SK-N-SH (cell line): ENCODE data around the gene PDCD6IP. TPM values are rescaled to one million over a fixed set of nuclear protein-coding genes. Genes with fewer than 3 reads are reported as not detected.

Experiments
- CTCF ChIA-PET: fragments of 300-600, 350-600 bp; formaldehyde crosslinking; extraction: SDS; loops from one replicate; lab custom pipeline; 2021; lab: Yijun Ruan, JAX
- POLR2A ChIA-PET: fragments of 350-600 bp; sonication (Branson Sonifier 250); formaldehyde crosslinking; extraction: SDS; loops from one replicate; lab custom pipeline; 2020; ENCODE audit warnings: antibody characterized with exemption, inconsistent platforms; lab: Yijun Ruan, JAX
- DNase-seq: peaks from one replicate; pipeline ENCODE4 v3.0.0; 2012
- H2AFZ ChIP-seq: fragments of 200-600 bp; sonication (generic); 2 replicates; pipeline ENCODE4 v1.8.1; 2016; ENCODE audit warnings: antibody characterized with exemption, mild to moderate bottlenecking, low read depth
- H3F3A ChIP-seq: fragments of 200-600 bp; sonication (generic); replicated peaks from 2 replicates; pipeline ENCODE3; 2016; ENCODE audit warnings: antibody characterized with exemption, mild to moderate bottlenecking; ENCODE audit not compliant: insufficient read depth
- H3K27ac ChIP-seq, 2 experiments: fragments of 200-500 bp in 1 of 2; fragments of 200-600 bp in 1 of 2; sonication (Bioruptor generic) in 1 of 2; sonication (generic), shearing (Covaris generic) in 1 of 2; 2 replicates each; pipeline versions ENCODE4 v1.5.1 to v1.6.1; 2014 to 2016; ENCODE audit warnings: low read depth in 2 of 2, inconsistent platforms in 1 of 2, low read length in 1 of 2, mild to moderate bottlenecking in 1 of 2, mixed read lengths in 1 of 2
- H3K27me3 ChIP-seq: fragments of 200-600 bp; sonication (generic), shearing (Covaris generic); 2 replicates; pipeline ENCODE4 v1.6.1; 2016; ENCODE audit warnings: mixed run types; ENCODE audit not compliant: insufficient read depth
- H3K36me3 ChIP-seq, 2 experiments: fragments of 200-500 bp in 1 of 2; fragments of 200-600 bp in 1 of 2; sonication (Bioruptor generic) in 1 of 2; sonication (generic) in 1 of 2; replicated peaks in 1 of 2; 2 replicates each; pipeline versions ENCODE3 to v1.5.1; 2014 to 2016; ENCODE audit warnings: low read length in 1 of 2, mild to moderate bottlenecking in 1 of 2; ENCODE audit not compliant: insufficient read depth in 2 of 2, control insufficient read depth in 1 of 2
- H3K4me1 ChIP-seq, 2 experiments: fragments of 200-500 bp in 1 of 2; fragments of 200-600 bp in 1 of 2; sonication (Bioruptor generic) in 1 of 2; sonication (generic), shearing (Covaris generic) in 1 of 2; 2 replicates each; pipeline versions ENCODE4 v1.5.1 to v1.6.1; 2014 to 2016; ENCODE audit warnings: low read depth in 1 of 2, low read length in 1 of 2, mixed run types in 1 of 2; ENCODE audit not compliant: insufficient read depth in 2 of 2, control insufficient read depth in 1 of 2
- H3K4me2 ChIP-seq: fragments of 200-600 bp; sonication (generic), shearing (Covaris generic); 2 replicates; pipeline ENCODE4 v1.6.1; 2017; ENCODE audit warnings: mixed run types
- H3K4me3 ChIP-seq, 2 experiments: fragments of 200-500 bp in 1 of 2; fragments of 200-600 bp in 1 of 2; sonication (Bioruptor generic) in 1 of 2; sonication (generic), shearing (Covaris generic) in 1 of 2; 2 replicates each; pipeline versions ENCODE4 v1.5.1 to v1.8.1; 2014 to 2016; ENCODE audit warnings: low read depth in 2 of 2, inconsistent platforms in 1 of 2, low read length in 1 of 2, mild to moderate bottlenecking in 1 of 2, mixed read lengths in 1 of 2, moderate library complexity in 1 of 2
- H3K79me2 ChIP-seq: fragments of 200-600 bp; sonication (generic); 2 replicates; pipeline ENCODE4 v1.8.1; 2017; ENCODE audit warnings: mild to moderate bottlenecking; ENCODE audit not compliant: insufficient read depth
- H3K9ac ChIP-seq: fragments of 200-600 bp; sonication (generic); 2 replicates; pipeline ENCODE4 v1.6.1; 2017; ENCODE audit warnings: mixed run types
- H3K9me2 ChIP-seq: fragments of 200-600 bp; sonication (generic); 2 replicates; pipeline ENCODE4 v1.6.1; 2017; ENCODE audit warnings: mixed run types
- H3K9me3 ChIP-seq: fragments of 200-600 bp; sonication (generic); 2 replicates; pipeline ENCODE4 v1.6.1; 2017; ENCODE audit warnings: mixed run types, mild to moderate bottlenecking, moderate library complexity
- H4K20me1 ChIP-seq: fragments of 200-600 bp; sonication (generic); 2 replicates; pipeline ENCODE4 v1.6.1; 2017; ENCODE audit warnings: mild to moderate bottlenecking, mixed run types; ENCODE audit not compliant: insufficient read depth
- CHD2 ChIP-seq: fragments of 150-350 bp; IDR thresholded peaks from 2 replicates; pipeline ENCODE4 v1.6.1; 2018; ENCODE audit warnings: low read length; ENCODE audit not compliant: partially characterized antibody
- CTCF ChIP-seq: fragments of 200-600 bp; sonication (generic); IDR thresholded peaks from 2 replicates; pipeline ENCODE4 v1.6.1; 2017; ENCODE audit warnings: antibody characterized with exemption, mild to moderate bottlenecking, moderate library complexity
- EP300 ChIP-seq, 2 experiments: IDR thresholded peaks; 2 replicates each; pipeline versions ENCODE4 v1.4.0 to v1.6.1; 2012; ENCODE audit warnings: borderline replicate concordance in 1 of 2, low read depth in 1 of 2, low read length in 1 of 2
- FOSL2 ChIP-seq: IDR thresholded peaks from 2 replicates; pipeline ENCODE4 v1.4.0; 2012; ENCODE audit warnings: low read depth, mild to moderate bottlenecking, moderate library complexity, borderline replicate concordance
- GABPA ChIP-seq: IDR thresholded peaks from 2 replicates; pipeline ENCODE4 v1.4.0; 2012; ENCODE audit warnings: low read depth, mild to moderate bottlenecking
- MXI1 ChIP-seq: IDR thresholded peaks from 2 replicates; pipeline ENCODE4 v1.6.1; 2012; ENCODE audit warnings: mild to moderate bottlenecking, low read depth, low read length, improper control_type of control experiment
- NRF1 ChIP-seq: IDR thresholded peaks from 2 replicates; pipeline ENCODE4 v1.6.1; 2012; ENCODE audit warnings: low read depth, mild to moderate bottlenecking, low read length
- RCOR1 ChIP-seq: fragments of 150-350 bp; IDR thresholded peaks from 2 replicates; pipeline ENCODE4 v1.6.1; 2017; ENCODE audit warnings: antibody characterized with exemption, low read length
- SIN3A ChIP-seq: IDR thresholded peaks from 2 replicates; pipeline ENCODE4 v1.6.1; 2012; ENCODE audit warnings: low read depth, mild to moderate bottlenecking, low read length, moderate library complexity, borderline replicate concordance
- TAF1 ChIP-seq: IDR thresholded peaks from 2 replicates; pipeline ENCODE4 v1.6.1; 2012; ENCODE audit warnings: low read depth, mild to moderate bottlenecking, low read length, moderate library complexity, borderline replicate concordance
- TCF12 ChIP-seq: IDR thresholded peaks from 2 replicates; pipeline ENCODE4 v1.4.0; 2012
- TEAD4 ChIP-seq: IDR thresholded peaks from 2 replicates; pipeline ENCODE4 v1.4.0; 2012; ENCODE audit warnings: mild to moderate bottlenecking, borderline replicate concordance; ENCODE audit not compliant: insufficient read depth
- USF1 ChIP-seq: IDR thresholded peaks from 2 replicates; pipeline ENCODE4 v1.4.0; 2012; ENCODE audit warnings: low read depth, borderline replicate concordance
- WGBS: methylation state at CpG from one replicate; pipeline ENCODE4 v1.1.6; 2017; ENCODE audit warnings: low lambda C conversion rate; 5-methylcytosine and 5-hydroxymethylcytosine counted together
- polyA plus RNA-seq, 3 experiments: library from polyadenylated mRNA; depleted of rRNA; stranded (reverse); fragments of >200 nt; gene quantifications; 2 replicates each; pipeline ENCODE4 v1.2.3, GENCODE V29; 2012
- TF ChIP-seq, protein P1 (sequence below): IDR thresholded peaks from 2 replicates; pipeline ENCODE4 v1.4.0; 2012; ENCODE audit warnings: low read depth, borderline replicate concordance
- TF ChIP-seq, protein P2 (sequence below): fragments of 150-350 bp; IDR thresholded peaks from 2 replicates; pipeline ENCODE4 v1.6.1; 2017; ENCODE audit warnings: antibody characterized with exemption, low read length, low read depth, borderline replicate concordance

The PDCD6IP gene
- polyA plus RNA-seq, 1 of the 3 experiments (the other 2 are of a cell fraction) = 49.1 TPM

DNA sequence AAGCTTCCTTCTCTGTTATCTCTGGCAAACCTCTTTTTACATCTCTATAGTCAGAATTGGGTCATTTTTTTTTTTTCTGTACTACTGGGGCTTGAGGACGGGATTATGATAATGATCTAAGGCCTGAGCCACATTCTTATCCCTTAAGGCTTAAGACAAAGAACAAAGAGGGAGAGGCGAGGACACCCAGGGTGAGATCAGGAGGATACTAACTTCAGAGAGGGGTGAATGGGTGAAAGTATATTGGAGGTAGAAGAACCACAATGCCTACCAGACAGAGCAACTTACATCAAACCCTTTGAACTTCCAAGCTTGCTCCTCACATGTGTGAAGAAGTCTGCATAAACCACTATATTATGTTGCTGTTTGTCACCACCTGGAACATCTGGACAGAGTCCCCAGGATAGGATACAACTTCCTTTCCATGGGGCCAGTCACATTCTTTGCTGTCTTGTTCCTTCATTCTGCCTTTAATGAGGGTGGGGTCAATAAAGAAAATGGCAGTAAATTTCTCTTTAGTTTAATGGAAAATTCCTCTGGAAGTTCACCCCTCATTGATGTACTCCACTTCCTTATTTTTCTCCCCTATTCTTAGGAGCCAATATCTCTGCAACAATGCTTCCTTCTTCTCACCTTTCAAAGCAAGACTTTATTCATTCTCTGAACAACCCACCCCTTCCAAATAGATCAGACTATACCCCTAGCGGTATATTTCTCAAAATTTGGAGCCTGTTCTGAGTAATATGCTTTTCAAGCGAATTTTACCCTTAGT, 9.1 kb upstream of the PDCD6IP start:
- Histone ChIP-seq H3K27ac (no peak overlapping the region), H3K36me3 (peaks cover 0 to 3% of the 10 kb centered on the region in 2 experiments), H4K20me1 (no peaks in the 10 kb centered on the region), H3K9me2 (no peaks in the 10 kb centered on the region), H2AFZ (no peak overlapping the region), H3K9ac (no peak overlapping the region)
- TF ChIP-seq SIN3A (no peak), FOSL2 (no peak), TAF1 (no peak), EP300 (IDR thresholded peaks at IDR 0.05; ENCODE audit: borderline replicate concordance in 1 of 2, low read depth in 1 of 2, low read length in 1 of 2) (no peak), TEAD4 (no peak), MXI1 (no peak), CHD2 (no peak), CTCF (no peak), RCOR1 (no peak), GABPA (no peak), TCF12 (no peak), USF1 (no peak), NRF1 (no peak)
- TF ChIP-seq, protein P1, sequence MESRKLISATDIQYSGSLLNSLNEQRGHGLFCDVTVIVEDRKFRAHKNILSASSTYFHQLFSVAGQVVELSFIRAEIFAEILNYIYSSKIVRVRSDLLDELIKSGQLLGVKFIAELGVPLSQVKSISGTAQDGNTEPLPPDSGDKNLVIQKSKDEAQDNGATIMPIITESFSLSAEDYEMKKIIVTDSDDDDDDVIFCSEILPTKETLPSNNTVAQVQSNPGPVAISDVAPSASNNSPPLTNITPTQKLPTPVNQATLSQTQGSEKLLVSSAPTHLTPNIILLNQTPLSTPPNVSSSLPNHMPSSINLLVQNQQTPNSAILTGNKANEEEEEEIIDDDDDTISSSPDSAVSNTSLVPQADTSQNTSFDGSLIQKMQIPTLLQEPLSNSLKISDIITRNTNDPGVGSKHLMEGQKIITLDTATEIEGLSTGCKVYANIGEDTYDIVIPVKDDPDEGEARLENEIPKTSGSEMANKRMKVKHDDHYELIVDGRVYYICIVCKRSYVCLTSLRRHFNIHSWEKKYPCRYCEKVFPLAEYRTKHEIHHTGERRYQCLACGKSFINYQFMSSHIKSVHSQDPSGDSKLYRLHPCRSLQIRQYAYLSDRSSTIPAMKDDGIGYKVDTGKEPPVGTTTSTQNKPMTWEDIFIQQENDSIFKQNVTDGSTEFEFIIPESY = no peak
- TF ChIP-seq, protein P2, sequence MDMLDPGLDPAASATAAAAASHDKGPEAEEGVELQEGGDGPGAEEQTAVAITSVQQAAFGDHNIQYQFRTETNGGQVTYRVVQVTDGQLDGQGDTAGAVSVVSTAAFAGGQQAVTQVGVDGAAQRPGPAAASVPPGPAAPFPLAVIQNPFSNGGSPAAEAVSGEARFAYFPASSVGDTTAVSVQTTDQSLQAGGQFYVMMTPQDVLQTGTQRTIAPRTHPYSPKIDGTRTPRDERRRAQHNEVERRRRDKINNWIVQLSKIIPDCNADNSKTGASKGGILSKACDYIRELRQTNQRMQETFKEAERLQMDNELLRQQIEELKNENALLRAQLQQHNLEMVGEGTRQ = no peak
- TF ChIP-seq, all 33 proteins: peak for 0
- no peaks in the 10 kb centered on the region for H3K9me3 ChIP-seq
- H3F3A ChIP-seq = peaks cover 6% of the 10 kb centered on the region
- ChIA-PET POLR2A (no interaction called here), CTCF (interaction anchor here (0.7 to 6.0 kb wide), 5 partner anchors 9 to 654 kb away, joined by 3 to 90 read pairs (median 5); partner anchors contain the start of gene PDCD6IP)
- H3K79me2 ChIP-seq = no peaks in the 10 kb centered on the region
- DNase-seq = no peak
- H3K4me2 ChIP-seq = no peak overlapping the region
- H3K4me3 ChIP-seq = no peak overlapping the region
- H3K27me3 ChIP-seq = no peaks in the 10 kb centered on the region
- peaks cover 4 to 6% of the 10 kb centered on the region in 2 experiments; a peak in 3 of 4 replicates for H3K4me1 ChIP-seq
- 69% methylated on average over 4 of the region's 4 CpGs for WGBS
